K562 (cell line): ENCODE data around the gene KLHL6. TPM values are rescaled to one million over a fixed set of nuclear protein-coding genes. Genes with fewer than 3 reads are reported as not detected.
A peak's percentile ranks its signal among the peaks of the same experiment; 100 is the strongest.

Experiments
- ATAC-seq: fragments of 200-7000 bp; cut with Tn5 transposase; 3 replicates; pipeline ENCODE4 v1.9.1; 2020; ENCODE audit warnings: moderate library complexity
- BruUV-seq: library from RNA; stranded (reverse); fragments of 400-500 nt; replicated peaks from 2 replicates; lab custom pipeline; 2021; lab: Mats Ljungman, UMichigan
- CTCF ChIA-PET: fragments of 300-600 bp; formaldehyde crosslinking; extraction: SDS; loops from one replicate; lab custom pipeline; 2021; ENCODE audit warnings: low intra/inter-chr PET ratio; lab: Yijun Ruan, JAX
- POLR2A ChIA-PET: fragments of 300-600, 350-650 bp; sonication (Branson Sonifier 250); formaldehyde crosslinking; extraction: SDS; loops from one replicate; lab custom pipeline; 2021; ENCODE audit warnings: antibody characterized with exemption, inconsistent platforms; lab: Yijun Ruan, JAX
- DNase-seq, 4 experiments: peaks; one replicate each; pipeline versions ENCODE4 v3.0.0 to v3.0.0-alpha.2; 2011 to 2018; ENCODE audit warnings: low spot score in 3 of 4, mixed read lengths in 3 of 4; ENCODE audit errors: extremely low read depth in 1 of 4
- FAIRE-seq: peaks from 2 replicates; lab custom pipeline; 2011; peaks lifted over from hg19 to GRCh38; lab: Jason Lieb, UNC
- H2AFZ ChIP-seq: 2 replicates; pipeline ENCODE4 v1.6.0; 2011; ENCODE audit warnings: low read depth, low read length, control low read depth, inconsistent platforms
- H3K27ac ChIP-seq: fragments of 200-600 bp; 3 replicates; pipeline ENCODE4 v1.8.0; 2011; ENCODE audit warnings: low read depth, mild to moderate bottlenecking, control low read depth, inconsistent platforms, low read length, moderate library complexity, mixed read lengths; ENCODE audit errors: extremely low read depth
- H3K27me3 ChIP-seq, 2 experiments: fragments of 300-600 bp in 1 of 2; 2 replicates in 1 of 2; 3 replicates in 1 of 2; pipeline versions ENCODE4 v1.6.0 to v1.8.0; 2011; ENCODE audit warnings: inconsistent platforms in 2 of 2, low read length in 2 of 2, mild to moderate bottlenecking in 1 of 2, mixed read lengths in 1 of 2, moderate library complexity in 1 of 2; ENCODE audit not compliant: control insufficient read depth in 2 of 2, insufficient read depth in 2 of 2
- H3K36me3 ChIP-seq: fragments of 300-600 bp; 3 replicates; pipeline ENCODE4 v1.8.0; 2011; ENCODE audit warnings: mild to moderate bottlenecking, low read length, inconsistent platforms; ENCODE audit not compliant: control insufficient read depth, insufficient read depth
- H3K4me1 ChIP-seq, 2 experiments: fragments of 200-600 bp in 1 of 2; replicated peaks in 1 of 2; 2 replicates in 1 of 2; 3 replicates in 1 of 2; pipeline versions ENCODE4 v1.5.1 to v1.8.0; 2011; ENCODE audit warnings: inconsistent platforms in 2 of 2, low read length in 2 of 2, mild to moderate bottlenecking in 1 of 2, mixed read lengths in 1 of 2, moderate library complexity in 1 of 2; ENCODE audit not compliant: control insufficient read depth in 2 of 2, insufficient read depth in 2 of 2
- H3K4me2 ChIP-seq: 2 replicates; pipeline ENCODE4 v1.6.1; 2011; ENCODE audit warnings: low read length, control low read depth, inconsistent platforms, mixed read lengths; ENCODE audit not compliant: insufficient read depth
- H3K4me3 ChIP-seq: fragments of 200-600 bp; sonication (generic), shearing (Covaris generic); 2 replicates; pipeline ENCODE4 v1.5.1; 2016; ENCODE audit warnings: control low read depth, inconsistent platforms
- H3K79me2 ChIP-seq: fragments of 200-600 bp; 3 replicates; pipeline ENCODE4 v1.8.0; 2011; ENCODE audit warnings: low read length, inconsistent platforms; ENCODE audit not compliant: control insufficient read depth, insufficient read depth
- H3K9ac ChIP-seq, 2 experiments: 2 replicates each; pipeline versions ENCODE4 v1.6.0 to v1.6.1; 2011; ENCODE audit warnings: low read depth in 2 of 2, low read length in 2 of 2, control low read depth in 1 of 2, inconsistent platforms in 1 of 2, mild to moderate bottlenecking in 1 of 2, mixed read lengths in 1 of 2; ENCODE audit not compliant: insufficient read depth in 1 of 2
- H3K9me1 ChIP-seq: one replicate; pipeline ENCODE4 v1.6.0; 2011; ENCODE audit warnings: inconsistent platforms, mild to moderate bottlenecking, low read length, moderate library complexity; ENCODE audit not compliant: control insufficient read depth, insufficient read depth
- H3K9me3 ChIP-seq: replicated peaks from 2 replicates; pipeline ENCODE4 v1.5.1; 2011; ENCODE audit warnings: low read depth, low read length, inconsistent platforms; ENCODE audit not compliant: control insufficient read depth, insufficient read depth
- H4K20me1 ChIP-seq: replicated peaks from 2 replicates; pipeline ENCODE4 v1.6.1; 2011; ENCODE audit warnings: low read length, inconsistent platforms, mixed read lengths; ENCODE audit not compliant: control insufficient read depth, insufficient read depth
- BHLHE40 ChIP-seq: IDR thresholded peaks from 2 replicates; pipeline ENCODE4 v1.6.1; 2011; ENCODE audit warnings: low read length, improper control_type of control experiment
- THRAP3 ChIP-seq: fragments of 450-650 bp; IDR thresholded peaks from 2 replicates; pipeline ENCODE4 v1.6.1; 2016; ENCODE audit warnings: mild to moderate bottlenecking, inconsistent platforms, borderline replicate concordance
- ZBTB33 ChIP-seq: sonication (generic); formaldehyde crosslinking; IDR thresholded peaks from 2 replicates; pipeline ENCODE4 v1.8.1; 2023; ENCODE audit warnings: mild to moderate bottlenecking, missing genetic modification reagents
- WGBS: fragments of 100-300 bp; shearing (Covaris generic); methylation state at CpG from one replicate; pipeline ENCODE4 v1.1.6; 2016; ENCODE audit warnings: low coverage, mixed read lengths; ENCODE audit not compliant: insufficient coverage; ENCODE audit errors: missing lambda C conversion rate; 5-methylcytosine and 5-hydroxymethylcytosine counted together
- in situ Hi-C: fragments of 300-500 bp; cut with MboI; formaldehyde crosslinking; loops from 4 replicates; pipeline ENCODE4 v1.15.0; 2018; ENCODE audit warnings: inconsistent platforms, mixed read lengths
- intact Hi-C: fragments of 100-400 bp; cut with micrococcal nuclease; formaldehyde crosslinking; loops from 2 replicates; pipeline ENCODE4 v1.14.2; 2022
- polyA plus RNA-seq, 8 experiments: library from polyadenylated mRNA; depleted of rRNA in 4 of 8; stranded (reverse) in 5 of 8; unstranded in 3 of 8; fragments of >200 nt; fragmentation: Nextera tagmentation in 2 of 8; fragmentation: Illumina TruSeq in 1 of 8; extraction: Ambion mirVana in 2 of 8; extraction: Trizol in 1 of 8; gene quantifications; 2 replicates each; pipeline versions ENCODE4 v1.2.1 to v1.2.3, GENCODE V29; 2011 to 2014; ENCODE audit warnings: inconsistent platforms in 1 of 8, missing spikeins in 1 of 8
- total RNA-seq, 7 experiments: library from RNA; depleted of rRNA in 6 of 7; stranded (reverse); fragments of >200 nt in 6 of 7; fragmentation: Illumina TruSeq in 2 of 7; extraction: Trizol in 2 of 7; gene quantifications; 2 replicates each; pipeline versions ENCODE4 v1.2.1 to v1.2.3, GENCODE V29; 2011 to 2021; ENCODE audit warnings: low replicate concordance in 1 of 7

The KLHL6 gene
- total and polyA plus RNA-seq, 9 of the 15 experiments (the other 6 are each of a cell fraction or from before 2014, with no cell fraction given): 0.18 to 2.1 (median 1.4) TPM

GRCh38 chr3:183491923-183492848, 63.3 kb downstream of the KLHL6 start (continued):
- no peak for TF ChIP-seq THRAP3

- H3K9me3 ChIP-seq: no peaks in the 10 kb centered on the region; the same call in 1 of the 2 replicates
- 63% methylated on average over 21 of the region's 23 CpGs for WGBS
- no peak overlapping the region for H2AFZ ChIP-seq
- peaks cover 8 to 9% of the 10 kb centered on the region in 2 experiments; a peak in 3 of 5 replicates for H3K4me1 ChIP-seq
- no peaks in the 10 kb centered on the region for H4K20me1 ChIP-seq
- no peaks in the 10 kb centered on the region for H3K79me2 ChIP-seq
- H3K4me2 ChIP-seq: no peak overlapping the region
- no peak overlapping the region for H3K27ac ChIP-seq
- no peak for ATAC-seq
- H3K4me3 ChIP-seq: no peak overlapping the region
- no peaks in the 10 kb centered on the region for H3K36me3 ChIP-seq
- in situ Hi-C loops (no loop called here), intact Hi-C loops (no loop called here)
- ChIA-PET POLR2A (interaction anchor here (0.7 kb wide), 1 partner anchor 15 kb away, joined by 3 read pairs; no protein-coding TSS in a partner anchor), CTCF (no interaction called here)
- H3K9ac ChIP-seq: no peak overlapping the region
- no peaks in the 10 kb centered on the region for H3K9me1 ChIP-seq
- BruUV-seq: no TSS peak
- TF ChIP-seq BHLHE40: no peak
- TF ChIP-seq ZBTB33: peak; percentile 83
- DNase-seq: no peak
- H3K27me3 ChIP-seq: no peaks in the 10 kb centered on the region
- FAIRE-seq: no peak
Observed at GRCh38 chr3:183491109-183491922, 64.2 kb downstream of the KLHL6 start.
